SJSA1 (cell line): Measurements from ENCODE around the gene KDELR1. TPM values are rescaled to one million over a fixed set of nuclear protein-coding genes. Genes with fewer than 3 reads are reported as not detected.

ENCODE experiments used
- DNase-seq, 2 experiments: peaks; one replicate each; pipeline ENCODE4 v3.0.0-alpha.2; 2015 to 2020; ENCODE audit warnings: low spot score in 2 of 2, low read depth in 1 of 2
- H3K27ac ChIP-seq: fragments of 250-450 bp; sonication (Bioruptor Pico); 2 replicates; pipeline ENCODE4 v1.5.1; 2020; ENCODE audit warnings: mild to moderate bottlenecking, moderate library complexity
- H3K27me3 ChIP-seq: fragments of 250-450 bp; sonication (Bioruptor Pico); replicated peaks from 2 replicates; pipeline ENCODE4 v1.5.1; 2020; ENCODE audit warnings: mild to moderate bottlenecking, moderate library complexity
- H3K36me3 ChIP-seq: fragments of 250-450 bp; sonication (Bioruptor Pico); 2 replicates; pipeline ENCODE4 v1.5.1; 2020; ENCODE audit warnings: mild to moderate bottlenecking
- H3K4me1 ChIP-seq: fragments of 250-450 bp; sonication (Bioruptor Pico); replicated peaks from 2 replicates; pipeline ENCODE4 v1.6.1; 2021; ENCODE audit warnings: mild to moderate bottlenecking
- H3K4me3 ChIP-seq: fragments of 250-450 bp; sonication (Bioruptor Pico); 2 replicates; pipeline ENCODE4 v1.5.1; 2020; ENCODE audit warnings: mild to moderate bottlenecking
- H3K9me3 ChIP-seq: fragments of 250-450 bp; sonication (Bioruptor Pico); replicated peaks from 2 replicates; pipeline ENCODE4 v1.5.1; 2020; ENCODE audit warnings: mild to moderate bottlenecking
- total RNA-seq: library from RNA; depleted of rRNA; stranded (reverse); fragments of >200 nt; shearing (Covaris generic); gene quantifications from 2 replicates; pipeline ENCODE4 v1.2.3, GENCODE V29; 2014; rRNA removed

The KDELR1 gene
- total RNA-seq, 1 experiment from 2014 or later: 99.3 TPM

- no peak for DNase-seq
- H3K9me3 ChIP-seq: no peaks in the 10 kb centered on the region
- H3K27me3 ChIP-seq: no peaks in the 10 kb centered on the region
- peaks cover 3% of the 10 kb centered on the region; the same call in 1 of the 2 replicates for H3K4me1 ChIP-seq
- no peaks in the 10 kb centered on the region for H3K36me3 ChIP-seq
- no peak overlapping the region for H3K27ac ChIP-seq
- no peak overlapping the region for H3K4me3 ChIP-seq
Observed at GRCh38 chr19:48338802-48339503, 52.4 kb downstream of the KDELR1 start.

- no peaks in the 10 kb centered on the region for H3K27me3 ChIP-seq
- H3K9me3 ChIP-seq: no peaks in the 10 kb centered on the region
- no peak for DNase-seq
- no peak overlapping the region for H3K27ac ChIP-seq
- H3K4me1 ChIP-seq: peaks cover 7% of the 10 kb centered on the region
- H3K36me3 ChIP-seq: no peaks in the 10 kb centered on the region
- H3K4me3 ChIP-seq: no peak overlapping the region
Observed at GRCh38 chr19:48338253-48338755, 53.0 kb downstream of the KDELR1 start.

GRCh38 chr19:48333467-48334384 is 57.6 kb downstream of the KDELR1 start:
- Histone ChIP-seq H3K36me3 (peaks cover 31% of the 10 kb centered on the region), H3K27me3 (no peaks in the 10 kb centered on the region), H3K9me3 (no peaks in the 10 kb centered on the region), H3K27ac (no peak overlapping the region), H3K4me1 (peaks cover 22% of the 10 kb centered on the region), H3K4me3 (peak overlapping the region; percentile 43)
- DNase-seq: peak; percentile 76 to 93

- H3K4me3 ChIP-seq: peak overlapping the region; percentile 43
- no peaks in the 10 kb centered on the region for H3K27me3 ChIP-seq
- no peak overlapping the region for H3K27ac ChIP-seq
- peak; percentile 86 to 87 for DNase-seq
- peaks cover 22% of the 10 kb centered on the region for H3K4me1 ChIP-seq
- H3K36me3 ChIP-seq: peaks cover 37% of the 10 kb centered on the region
- H3K9me3 ChIP-seq: no peaks in the 10 kb centered on the region
Observed at GRCh38 chr19:48332662-48333466, 58.5 kb downstream of the KDELR1 start.

Other genes with a start within 250 kb of the KDELR1 start
- 60.6 and 72.9 TPM in 2 replicates for gene LIG1, start 221.2 kb downstream of the KDELR1 start, total RNA-seq
- 2.9 and 4.7 TPM in 2 replicates for gene ZSWIM9, start 220.9 kb downstream of the KDELR1 start, total RNA-seq
- gene CARD8, start 135.6 kb downstream of the KDELR1 start, total RNA-seq: 24.6 and 25.5 TPM in 2 replicates
- 0.16 TPM in 1 of 2 replicates, not detected in the other for gene ZNF114, start 121.5 kb downstream of the KDELR1 start, total RNA-seq
- 43.8 and 62.2 TPM in 2 replicates for gene EMP3, start 66.0 kb downstream of the KDELR1 start, total RNA-seq
- 0.38 and 3.2 TPM in 2 replicates for gene TMEM143, start 27.6 kb downstream of the KDELR1 start, total RNA-seq
- not detected in 2 replicates for gene SYNGR4, start 27.2 kb downstream of the KDELR1 start, total RNA-seq
- gene GRIN2D, start 2.1 kb upstream of the KDELR1 start, total RNA-seq: 0.05 TPM in 1 of 2 replicates, not detected in the other
- 50.5 and 73.1 TPM in 2 replicates for gene GRWD1, start 54.4 kb upstream of the KDELR1 start, total RNA-seq
- gene KCNJ14, start 64.0 kb upstream of the KDELR1 start, total RNA-seq: 0.53 and 0.55 TPM in 2 replicates
- 49.0 and 54.6 TPM in 2 replicates for gene CYTH2, start 77.8 kb upstream of the KDELR1 start, total RNA-seq
- not detected in 2 replicates for gene LMTK3, start 120.3 kb upstream of the KDELR1 start, total RNA-seq
- gene SULT2B1, start 160.6 kb upstream of the KDELR1 start, total RNA-seq: 0.37 and 1.1 TPM in 2 replicates
- gene SPACA4, start 215.2 kb upstream of the KDELR1 start, total RNA-seq: not detected in 2 replicates
- 0.11 TPM in 1 of 2 replicates, not detected in the other for gene FAM83E, start 223.5 kb upstream of the KDELR1 start, total RNA-seq
- 1,668 and 2,023 TPM in 2 replicates for gene RPL18, start 227.6 kb upstream of the KDELR1 start, total RNA-seq
- gene SPHK2, start 228.0 kb upstream of the KDELR1 start, total RNA-seq: 7.1 and 8.8 TPM in 2 replicates
- 2.2 and 2.7 TPM in 2 replicates for gene DBP, start 245.8 kb upstream of the KDELR1 start, total RNA-seq